Stimulated activated CD8-positive, alpha-beta memory T cell treated with anti-CD3 and anti-CD28 coated beads, Interleukin-7, amount 100 ng/mL, for 1 hour (primary cell): ENCODE data around the gene GNAI2.
"Not testable (repeated sequence)": the region's sequence is repeated elsewhere in the genome, so short reads cannot be mapped to it uniquely, and the experiment has no call there.

Experiments used
- DNase-seq, 2 donors: peaks; one replicate each; pipeline ENCODE4 v3.0.0-alpha.2; 2020; ENCODE audit warnings: low read depth in 2 of 2

Gene GNAI2

GRCh38 chr3:50226888-50227389, 9.1 kb upstream of the GNAI2 start:
- DNase-seq = no peak

GRCh38 chr3:50227390-50228183, 8.4 kb upstream of the GNAI2 start:
- DNase-seq = peak; percentile 76 to 81

- DNase-seq = not testable (repeated sequence)
These were observed 7.7 kb upstream of the GNAI2 start for GRCh38 chr3:50228184-50228763.

GRCh38 chr3:50229490-50229889, 6.5 kb upstream of the GNAI2 start:
- DNase-seq = no peak

GRCh38 chr3:50230104-50230793, 5.8 kb upstream of the GNAI2 start:
- no peak for DNase-seq

- DNase-seq = no peak
These were observed 5.2 kb upstream of the GNAI2 start for GRCh38 chr3:50230794-50231125.

- no peak for DNase-seq
These were observed 4.4 kb upstream of the GNAI2 start for GRCh38 chr3:50231581-50231980.

- DNase-seq = no peak
These were observed 3.7 kb upstream of the GNAI2 start for GRCh38 chr3:50232303-50232702.

- DNase-seq = no peak
These were observed 2.8 kb upstream of the GNAI2 start for GRCh38 chr3:50233176-50233575.

GRCh38 chr3:50236484-50237132, 604 bp downstream of the GNAI2 start:
- no peak for DNase-seq

- DNase-seq = no peak
These were observed 1.2 kb downstream of the GNAI2 start for GRCh38 chr3:50237133-50237651.

- peak; percentile 70 to 74 for DNase-seq
These were observed 1.9 kb downstream of the GNAI2 start for GRCh38 chr3:50237754-50238548.

- DNase-seq = no peak
These were observed 2.6 kb downstream of the GNAI2 start for GRCh38 chr3:50238549-50239026.

GRCh38 chr3:50239649-50240048, 3.6 kb downstream of the GNAI2 start:
- no peak for DNase-seq

- DNase-seq = no peak
These were observed 5.2 kb downstream of the GNAI2 start for GRCh38 chr3:50241163-50241562.

- no peak for DNase-seq
These were observed 5.8 kb downstream of the GNAI2 start for GRCh38 chr3:50241713-50242380.

- no peak for DNase-seq
These were observed 6.4 kb downstream of the GNAI2 start for GRCh38 chr3:50242381-50242770.

- DNase-seq = no peak
These were observed 7.0 kb downstream of the GNAI2 start for GRCh38 chr3:50242851-50243542.

- no peak for DNase-seq
These were observed 7.5 kb downstream of the GNAI2 start for GRCh38 chr3:50243543-50243895.

- DNase-seq = not testable (repeated sequence)
These were observed 8.8 kb downstream of the GNAI2 start for GRCh38 chr3:50244813-50245212.
